NT2/D1 (cell line): ENCODE data around the gene LILRA6.
"Not testable (repeated sequence)": the region's sequence is repeated elsewhere in the genome, so short reads cannot be mapped to it uniquely, and the experiment has no call there.

Source experiments
- DNase-seq: peaks from one replicate; pipeline ENCODE4 v3.0.0-alpha.2; 2011; ENCODE audit warnings: low read depth, low spot score
- H3K27me3 ChIP-seq: 2 replicates; pipeline ENCODE4 v1.6.0; 2011; ENCODE audit warnings: mild to moderate bottlenecking; ENCODE audit not compliant: insufficient read length, insufficient read depth
- H3K36me3 ChIP-seq: 2 replicates; pipeline ENCODE4 v1.6.1; 2011; ENCODE audit warnings: mild to moderate bottlenecking, low read length, mixed read lengths; ENCODE audit not compliant: insufficient read depth, insufficient read length
- H3K4me1 ChIP-seq: 2 replicates; pipeline ENCODE4 v1.5.1; 2011; ENCODE audit not compliant: insufficient read depth, insufficient read length
- H3K4me3 ChIP-seq: 2 replicates; pipeline ENCODE4 v1.5.1; 2011; ENCODE audit warnings: low read depth; ENCODE audit not compliant: insufficient read length
- H3K9ac ChIP-seq: 2 replicates; pipeline ENCODE4 v1.6.0; 2011; ENCODE audit warnings: low read depth; ENCODE audit not compliant: insufficient read length
- H3K9me3 ChIP-seq: 2 replicates; pipeline ENCODE4 v1.5.1; 2011; ENCODE audit warnings: mild to moderate bottlenecking, low read length; ENCODE audit not compliant: insufficient read depth
- SUZ12 ChIP-seq: IDR thresholded peaks from 2 replicates; pipeline ENCODE4 v1.6.1; 2011; ENCODE audit not compliant: insufficient read length, insufficient read depth; ENCODE audit errors: extremely low read depth
- YY1 ChIP-seq: IDR thresholded peaks from 2 replicates; pipeline ENCODE4 v1.6.1; 2011; ENCODE audit not compliant: insufficient read length, insufficient read depth
- ZNF274 ChIP-seq: IDR thresholded peaks from 2 replicates; pipeline ENCODE4 v1.6.1; 2011; ENCODE audit warnings: mild to moderate bottlenecking, low read depth, low read length

LILRA6 gene

GRCh38 chr19:54196536-54196935 lies 46.1 kb downstream of the LILRA6 start:
- H3K9ac ChIP-seq, result no peak overlapping the region
- no peak for DNase-seq

GRCh38 chr19:54194463-54194862 lies 48.1 kb downstream of the LILRA6 start:
- not testable (repeated sequence) for H3K27me3 ChIP-seq, H3K9ac ChIP-seq, DNase-seq, H3K4me1 ChIP-seq, H3K9me3 ChIP-seq, H3K4me3 ChIP-seq
- peaks cover 38% of the 10 kb centered on the region for H3K36me3 ChIP-seq

More at GRCh38 chr19:54196536-54196935, 46.1 kb downstream of the LILRA6 start:
- H3K4me1 ChIP-seq, result no peaks in the 10 kb centered on the region
- H3K9me3 ChIP-seq, result no peaks in the 10 kb centered on the region
- no peak overlapping the region for H3K4me3 ChIP-seq
- H3K27me3 ChIP-seq, result no peaks in the 10 kb centered on the region
- peaks cover 46% of the 10 kb centered on the region for H3K36me3 ChIP-seq
- TF ChIP-seq YY1 (no peak), ZNF274 (no peak), SUZ12 (no peak)

GRCh38 chr19:54193011-54193410 lies 49.6 kb downstream of the LILRA6 start:
- Histone ChIP-seq H3K27me3 (no peaks in the 10 kb centered on the region), H3K36me3 (peaks cover 35% of the 10 kb centered on the region), H3K9me3 (no peaks in the 10 kb centered on the region), H3K4me1 (no peaks in the 10 kb centered on the region), H3K4me3 (no peak overlapping the region), H3K9ac (peak overlapping the region; percentile 32)
- DNase-seq, result no peak
- no peak for TF ChIP-seq YY1
- no peak for TF ChIP-seq ZNF274
- TF ChIP-seq SUZ12, result no peak

GRCh38 chr19:54191811-54192453 lies 50.7 kb downstream of the LILRA6 start:
- Histone ChIP-seq H3K9ac (peak overlapping the region; percentile 90), H3K4me3 (peak overlapping the region; percentile 71), H3K36me3 (peaks cover 38% of the 10 kb centered on the region), H3K27me3 (no peaks in the 10 kb centered on the region), H3K9me3 (no peaks in the 10 kb centered on the region), H3K4me1 (no peaks in the 10 kb centered on the region)
- no peak for DNase-seq
- TF ChIP-seq ZNF274, result no peak
- TF ChIP-seq YY1, result no peak
- TF ChIP-seq SUZ12, result no peak

- H3K27me3 ChIP-seq, result no peaks in the 10 kb centered on the region
- TF ChIP-seq ZNF274 (no peak), YY1 (no peak), SUZ12 (no peak)
- no peaks in the 10 kb centered on the region for H3K4me1 ChIP-seq
- peak within 1 kb of the TSS; percentile 71 for H3K4me3 ChIP-seq
- DNase-seq, result no peak
- peaks cover 44% of the 10 kb centered on the region for H3K36me3 ChIP-seq
- H3K9ac ChIP-seq, result peak within 1 kb of the TSS; percentile 92
- H3K9me3 ChIP-seq, result no peaks in the 10 kb centered on the region
These were observed 51.4 kb downstream of the LILRA6 start, which contains the start of gene TSEN34 for GRCh38 chr19:54191011-54191810. Gene TSEN34, plus strand, starts transcription at chr19:54191308. Its CDS starts 57 bp downstream, at chr19:54191365.

GRCh38 chr19:54190503-54191010 lies 52.0 kb downstream of the LILRA6 start:
- peak; percentile 93 for DNase-seq
- Histone ChIP-seq H3K9me3 (no peaks in the 10 kb centered on the region), H3K9ac (peak overlapping the region; percentile 92), H3K27me3 (no peaks in the 10 kb centered on the region), H3K4me1 (no peaks in the 10 kb centered on the region), H3K4me3 (peak overlapping the region; percentile 71), H3K36me3 (peaks cover 46% of the 10 kb centered on the region)
- TF ChIP-seq ZNF274 (no peak), YY1 (no peak), SUZ12 (no peak)

GRCh38 chr19:54189735-54190502 lies 52.7 kb downstream of the LILRA6 start:
- no peak for TF ChIP-seq YY1
- Histone ChIP-seq H3K4me3 (peak overlapping the region; percentile 71), H3K9ac (peak overlapping the region; percentile 92), H3K9me3 (no peaks in the 10 kb centered on the region), H3K27me3 (no peaks in the 10 kb centered on the region), H3K4me1 (no peaks in the 10 kb centered on the region), H3K36me3 (peaks cover 50% of the 10 kb centered on the region)
- peak; percentile 99 for DNase-seq
